ENCODE data around the gene GPC2.
"Not testable (repeated sequence)": the region's sequence is repeated elsewhere in the genome, so short reads cannot be mapped to it uniquely, and the experiment has no call there.

GPC2 gene

DNA sequence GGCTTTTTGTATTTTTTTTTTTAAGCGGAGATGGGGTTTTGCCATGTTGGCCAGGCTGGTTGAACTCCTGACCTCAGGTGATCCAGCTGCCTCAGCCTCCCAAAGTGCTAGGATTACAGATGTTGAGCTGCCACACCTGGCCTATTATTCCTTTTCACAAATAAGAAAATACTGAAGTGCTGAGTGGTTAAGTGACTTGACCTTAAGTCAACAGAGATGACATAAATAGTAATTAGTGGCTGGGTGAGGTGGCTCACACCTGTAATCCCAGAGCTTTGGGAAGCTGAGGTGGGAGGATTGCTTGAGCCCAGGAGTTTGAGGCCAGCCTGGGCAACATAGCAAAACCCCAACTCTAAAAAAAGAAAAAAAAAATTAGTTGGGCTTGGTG, 47.0 kb downstream of the GPC2 start:
- peaks cover 12% of the 10 kb centered on the region for H3K4me1 ChIP-seq (ENCODE audit: control insufficient read depth, insufficient read depth, low read length, unreplicated experiment)
- H3K27ac ChIP-seq (ENCODE audit: low read depth, low read length); H3K36me3 ChIP-seq (ENCODE audit: insufficient read depth, low read length): not testable (repeated sequence)

DNA sequence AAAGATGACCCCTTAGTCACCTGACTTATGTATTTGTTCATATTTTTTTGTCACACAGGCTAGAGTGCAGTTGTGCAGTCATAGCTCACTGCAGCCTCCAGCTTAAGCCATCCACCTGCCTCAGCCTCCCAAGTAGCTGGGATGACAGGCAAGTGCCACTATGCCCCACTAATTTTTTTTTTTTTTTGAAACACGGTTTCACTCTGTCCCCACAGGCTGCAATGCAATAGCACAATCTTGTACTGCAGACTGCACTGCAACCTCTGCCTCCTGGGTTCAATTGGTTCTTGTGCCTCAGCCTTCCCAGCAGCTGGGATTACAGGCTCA, 48.6 kb downstream of the GPC2 start:
- peaks cover 12% of the 10 kb centered on the region for H3K4me1 ChIP-seq (ENCODE audit: control insufficient read depth, insufficient read depth, low read length, unreplicated experiment)
- no peaks in the 10 kb centered on the region for H3K27me3 ChIP-seq (ENCODE audit: insufficient read depth, low read length)
- H3K79me2 ChIP-seq (ENCODE audit: control insufficient read depth, insufficient read depth, low read length, unreplicated experiment), result peaks cover 5% of the 10 kb centered on the region
- H3K4me3 ChIP-seq (ENCODE audit: low read depth, low read length), result no peak overlapping the region; the same call in 1 of the 2 replicates
- H3K27ac ChIP-seq (ENCODE audit: low read depth, low read length), result no peak overlapping the region
- H3K36me3 ChIP-seq (ENCODE audit: insufficient read depth, low read length), result no peaks in the 10 kb centered on the region
- no peak overlapping the region for H2AFZ ChIP-seq (ENCODE audit: low read length, unreplicated experiment)

More for the DNA sequence above, 47.0 kb downstream of the GPC2 start:
- not testable (repeated sequence) for H3K79me2 ChIP-seq (ENCODE audit: control insufficient read depth, insufficient read depth, low read length, unreplicated experiment); H3K4me3 ChIP-seq (ENCODE audit: low read depth, low read length); H2AFZ ChIP-seq (ENCODE audit: low read length, unreplicated experiment); H3K27me3 ChIP-seq (ENCODE audit: insufficient read depth, low read length)

DNA sequence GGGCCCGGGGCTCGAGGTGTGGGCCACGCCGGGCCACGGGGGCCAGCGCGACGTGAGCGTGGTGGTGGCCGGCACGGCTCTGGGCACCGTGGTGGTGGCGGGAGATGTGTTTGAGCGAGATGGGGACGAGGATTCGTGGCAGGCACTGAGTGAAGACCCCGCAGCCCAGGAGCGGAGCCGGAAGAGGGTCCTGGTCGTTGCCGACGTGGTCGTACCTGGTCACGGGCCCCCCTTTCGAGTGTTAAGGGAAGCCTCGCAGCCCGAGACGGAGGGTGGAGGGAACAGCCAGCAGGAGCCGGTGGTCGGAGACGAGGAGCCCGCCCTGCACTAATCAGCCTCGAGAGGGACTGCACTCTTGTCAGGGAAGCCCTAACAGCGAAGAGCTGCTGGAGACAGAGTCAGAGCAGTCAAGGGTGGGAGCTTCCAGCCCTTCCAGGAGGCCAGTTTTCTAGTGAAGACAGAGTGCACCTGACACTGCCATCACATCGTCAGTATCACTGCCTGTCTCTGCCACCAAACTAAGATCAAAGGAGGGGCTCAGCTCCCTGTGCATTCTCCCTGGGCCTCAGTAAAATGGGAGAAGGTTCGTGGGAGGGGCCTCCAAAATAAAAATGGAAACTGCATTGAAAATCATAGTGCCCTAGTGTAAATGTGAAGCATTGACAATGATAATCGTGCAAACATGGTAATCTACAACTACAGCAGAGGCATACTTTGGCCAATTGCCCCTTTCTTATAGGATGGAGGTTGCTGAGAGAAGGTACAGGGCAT, 49.1 kb downstream of the GPC2 start:
- peaks cover 12% of the 10 kb centered on the region for H3K4me1 ChIP-seq (ENCODE audit: control insufficient read depth, insufficient read depth, low read length, unreplicated experiment)
- peaks cover 5% of the 10 kb centered on the region for H3K79me2 ChIP-seq (ENCODE audit: control insufficient read depth, insufficient read depth, low read length, unreplicated experiment)
- peak overlapping the region; percentile 83 for H2AFZ ChIP-seq (ENCODE audit: low read length, unreplicated experiment)
- H3K27me3 ChIP-seq (ENCODE audit: insufficient read depth, low read length), result no peaks in the 10 kb centered on the region
- H3K4me3 ChIP-seq (ENCODE audit: low read depth, low read length), result peak overlapping the region; percentile 85
- no peaks in the 10 kb centered on the region for H3K36me3 ChIP-seq (ENCODE audit: insufficient read depth, low read length)
- no peak overlapping the region for H3K27ac ChIP-seq (ENCODE audit: low read depth, low read length)

DNA sequence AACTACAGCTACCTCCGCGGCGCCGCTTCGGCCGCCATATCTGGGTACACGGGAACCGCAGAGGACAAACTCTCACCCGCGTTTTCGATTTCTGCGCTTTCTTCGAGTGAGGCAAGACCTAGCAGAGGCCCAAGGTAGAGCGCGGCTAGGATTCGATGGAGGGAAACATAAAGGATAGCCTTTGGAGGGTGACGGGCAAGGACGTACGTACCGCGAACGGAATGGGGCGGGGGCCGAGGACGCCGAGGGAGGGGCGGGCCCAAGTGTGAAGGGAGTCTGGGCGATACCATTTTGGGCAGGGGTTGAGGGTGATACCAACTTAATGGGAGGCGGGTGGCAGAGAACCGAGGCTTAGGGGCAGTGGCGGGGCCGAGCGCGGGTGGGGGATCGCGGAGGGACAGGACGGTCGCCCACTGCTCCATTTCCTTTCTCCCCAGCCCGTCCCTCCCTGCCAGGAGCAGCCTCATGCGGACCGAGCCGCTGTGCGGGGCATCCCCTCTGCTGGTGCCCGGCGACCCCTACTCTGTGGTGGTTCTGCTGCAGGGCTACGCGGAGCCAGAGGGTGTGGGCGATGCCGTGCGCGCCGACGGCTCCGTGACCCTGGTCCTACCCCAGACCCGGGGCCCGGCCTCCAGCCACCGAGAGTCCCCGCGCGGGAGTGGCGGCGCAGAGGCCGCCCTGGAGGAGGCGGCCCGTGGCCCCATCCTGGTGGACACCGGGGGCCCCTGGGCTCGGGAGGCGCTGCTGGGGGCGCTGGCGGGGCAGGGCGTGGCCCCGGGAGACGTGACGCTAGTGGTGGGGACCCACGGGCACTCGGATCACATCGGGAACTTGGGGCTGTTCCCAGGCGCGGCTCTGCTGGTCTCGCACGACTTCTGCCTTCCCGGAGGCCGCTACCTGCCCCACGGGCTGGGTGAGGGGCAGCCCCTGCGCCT, 50.0 kb downstream of the GPC2 start, which contains the start of gene MBLAC1:
TSS of gene MBLAC1 (plus strand) at position 37 of the 935 bp plus-strand sequence. CDS start at position 466, 429 bp downstream.
- H2AFZ ChIP-seq (ENCODE audit: low read length, unreplicated experiment), result peak within 1 kb of the TSS; percentile 83
- H3K79me2 ChIP-seq (ENCODE audit: control insufficient read depth, insufficient read depth, low read length, unreplicated experiment), result peaks cover 5% of the 10 kb centered on the region
- peaks cover 12% of the 10 kb centered on the region for H3K4me1 ChIP-seq (ENCODE audit: control insufficient read depth, insufficient read depth, low read length, unreplicated experiment)
- peak within 1 kb of the TSS; percentile 85 for H3K4me3 ChIP-seq (ENCODE audit: low read depth, low read length)
- H3K36me3 ChIP-seq (ENCODE audit: insufficient read depth, low read length), result no peaks in the 10 kb centered on the region
- H3K27ac ChIP-seq (ENCODE audit: low read depth, low read length), result peak within 1 kb of the TSS; percentile 92
- H3K27me3 ChIP-seq (ENCODE audit: insufficient read depth, low read length), result no peaks in the 10 kb centered on the region

DNA sequence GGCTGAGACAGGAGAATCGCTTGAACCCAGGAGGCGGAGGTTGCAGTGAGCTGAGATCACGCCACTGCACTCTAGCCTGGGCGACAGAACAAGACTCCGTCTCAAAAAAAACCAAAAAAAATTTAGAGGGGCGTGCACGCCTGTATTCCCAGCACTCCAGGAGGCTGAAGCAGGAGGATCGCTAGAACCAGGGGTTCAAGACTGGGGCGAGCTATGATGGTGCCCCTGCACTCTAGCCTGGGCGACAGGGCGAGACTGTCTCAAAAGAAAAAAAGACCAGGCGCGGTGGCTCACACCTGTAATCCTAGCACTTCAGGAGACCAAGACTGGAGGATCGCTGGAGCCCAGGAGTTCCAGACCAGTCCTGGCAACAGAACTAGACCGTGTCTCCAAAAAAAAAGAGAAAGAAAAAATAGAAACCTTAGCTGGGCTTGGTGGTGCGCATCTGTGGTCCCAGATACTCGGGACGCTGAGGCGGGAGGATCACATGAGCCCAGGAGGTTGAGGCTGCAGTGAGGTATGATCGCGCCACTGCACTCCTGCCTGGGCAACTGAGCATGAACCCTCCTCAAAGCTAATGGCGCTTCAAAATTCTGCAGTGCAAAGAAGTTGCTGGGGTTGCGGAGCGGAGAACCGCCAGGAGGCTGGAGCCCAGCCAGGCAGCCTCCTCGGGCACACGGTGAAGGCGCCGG, 50.8 kb downstream of the GPC2 start:
- peak overlapping the region; percentile 92 for H3K27ac ChIP-seq (ENCODE audit: low read depth, low read length)
- no peaks in the 10 kb centered on the region for H3K27me3 ChIP-seq (ENCODE audit: insufficient read depth, low read length)
- peak overlapping the region; percentile 85 for H3K4me3 ChIP-seq (ENCODE audit: low read depth, low read length)
- H3K4me1 ChIP-seq (ENCODE audit: control insufficient read depth, insufficient read depth, low read length, unreplicated experiment), result peaks cover 12% of the 10 kb centered on the region
- H3K36me3 ChIP-seq (ENCODE audit: insufficient read depth, low read length), result no peaks in the 10 kb centered on the region
- peaks cover 5% of the 10 kb centered on the region for H3K79me2 ChIP-seq (ENCODE audit: control insufficient read depth, insufficient read depth, low read length, unreplicated experiment)
- peak overlapping the region; percentile 64 for H2AFZ ChIP-seq (ENCODE audit: low read length, unreplicated experiment)

DNA sequence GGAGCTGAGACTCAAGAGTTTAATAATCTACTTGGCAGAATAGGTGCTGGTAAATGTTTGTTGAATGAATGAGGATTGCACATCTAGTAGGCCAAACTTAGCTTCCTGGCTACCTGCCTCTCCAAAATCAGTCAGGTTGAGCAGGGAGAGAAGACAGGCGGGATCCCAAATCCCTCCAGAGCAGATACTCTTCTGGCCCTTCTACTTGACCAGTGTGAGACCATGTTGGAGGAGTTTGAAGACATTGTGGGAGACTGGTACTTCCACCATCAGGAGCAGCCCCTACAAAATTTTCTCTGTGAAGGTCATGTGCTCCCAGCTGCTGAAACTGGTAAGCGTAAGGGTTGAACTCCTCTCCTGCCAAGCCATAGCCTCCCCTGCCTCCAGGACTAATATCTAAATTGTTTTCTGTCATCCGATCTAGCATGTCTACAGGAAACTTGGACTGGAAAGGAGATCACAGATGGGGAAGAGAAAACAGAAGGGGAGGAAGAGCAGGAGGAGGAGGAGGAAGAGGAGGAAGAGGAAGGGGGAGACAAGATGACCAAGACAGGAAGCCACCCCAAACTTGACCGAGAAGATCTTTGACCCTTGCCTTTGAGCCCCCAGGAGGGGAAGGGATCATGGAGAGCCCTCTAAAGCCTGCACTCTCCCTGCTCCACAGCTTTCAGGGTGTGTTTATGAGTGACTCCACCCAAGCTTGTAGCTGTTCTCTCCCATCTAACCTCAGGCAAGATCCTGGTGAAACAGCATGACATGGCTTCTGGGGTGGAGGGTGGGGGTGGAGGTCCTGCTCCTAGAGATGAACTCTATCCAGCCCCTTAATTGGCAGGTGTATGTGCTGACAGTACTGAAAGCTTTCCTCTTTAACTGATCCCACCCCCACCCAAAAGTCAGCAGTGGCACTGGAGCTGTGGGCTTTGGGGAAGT, 52.6 kb downstream of the GPC2 start:
- H3K79me2 ChIP-seq (ENCODE audit: control insufficient read depth, insufficient read depth, low read length, unreplicated experiment), result peaks cover 8% of the 10 kb centered on the region
- peaks cover 16% of the 10 kb centered on the region for H3K4me1 ChIP-seq (ENCODE audit: control insufficient read depth, insufficient read depth, low read length, unreplicated experiment)
- H3K36me3 ChIP-seq (ENCODE audit: insufficient read depth, low read length), result no peaks in the 10 kb centered on the region
- H2AFZ ChIP-seq (ENCODE audit: low read length, unreplicated experiment), result no peak overlapping the region
- no peak overlapping the region for H3K27ac ChIP-seq (ENCODE audit: low read depth, low read length)
- no peak overlapping the region for H3K4me3 ChIP-seq (ENCODE audit: low read depth, low read length)
- no peaks in the 10 kb centered on the region for H3K27me3 ChIP-seq (ENCODE audit: insufficient read depth, low read length)

DNA sequence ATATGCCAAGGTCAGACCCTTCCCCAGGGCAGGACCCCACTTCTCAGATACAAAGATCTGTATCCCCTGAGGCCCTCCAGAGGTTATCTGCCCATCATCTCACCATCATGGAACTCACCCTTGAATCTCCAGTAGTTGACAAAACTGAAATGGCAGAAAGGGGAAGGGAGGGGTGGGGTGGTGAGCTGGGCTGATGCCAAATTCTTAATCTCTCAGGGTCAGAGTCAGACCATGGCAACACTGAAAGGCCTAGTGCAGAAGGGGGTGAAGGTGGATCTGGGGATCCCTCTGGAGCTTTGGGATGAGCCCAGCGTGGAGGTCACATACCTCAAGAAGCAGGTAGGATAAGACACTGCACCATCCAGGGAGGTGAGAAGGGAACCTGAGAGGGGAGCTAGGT, 54.6 kb downstream of the GPC2 start:
- H3K27ac ChIP-seq (ENCODE audit: low read depth, low read length), result no peak overlapping the region
- peaks cover 12% of the 10 kb centered on the region for H3K4me1 ChIP-seq (ENCODE audit: control insufficient read depth, insufficient read depth, low read length, unreplicated experiment)
- no peak overlapping the region for H2AFZ ChIP-seq (ENCODE audit: low read length, unreplicated experiment)
- no peaks in the 10 kb centered on the region for H3K27me3 ChIP-seq (ENCODE audit: insufficient read depth, low read length)
- peaks cover 16% of the 10 kb centered on the region for H3K79me2 ChIP-seq (ENCODE audit: control insufficient read depth, insufficient read depth, low read length, unreplicated experiment)
- no peaks in the 10 kb centered on the region for H3K36me3 ChIP-seq (ENCODE audit: insufficient read depth, low read length)
- no peak overlapping the region for H3K4me3 ChIP-seq (ENCODE audit: low read depth, low read length)

DNA sequence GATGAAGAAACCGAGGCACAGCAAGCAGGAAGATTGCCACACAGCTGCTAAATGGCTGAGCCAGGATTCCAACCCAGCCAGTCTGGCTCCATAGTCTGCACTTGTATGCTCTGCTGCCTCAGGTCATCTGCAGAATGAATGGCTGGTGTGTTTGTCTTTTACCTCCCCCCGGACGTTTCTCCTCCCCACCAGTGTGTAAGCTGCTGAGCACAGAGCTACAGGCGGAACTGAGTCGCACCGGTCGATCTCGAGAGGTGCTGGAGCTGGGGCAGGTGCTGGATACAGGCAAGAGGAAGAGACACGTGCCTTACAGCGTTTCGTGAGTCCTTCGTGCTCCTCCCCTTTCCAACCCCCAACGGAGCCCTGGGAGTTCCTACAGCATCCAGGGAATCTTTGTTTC, 55.1 kb downstream of the GPC2 start:
- H3K4me3 ChIP-seq (ENCODE audit: low read depth, low read length), result no peak overlapping the region
- H3K27ac ChIP-seq (ENCODE audit: low read depth, low read length), result no peak overlapping the region
- no peaks in the 10 kb centered on the region for H3K36me3 ChIP-seq (ENCODE audit: insufficient read depth, low read length)
- no peak overlapping the region for H2AFZ ChIP-seq (ENCODE audit: low read length, unreplicated experiment)
- peaks cover 16% of the 10 kb centered on the region for H3K79me2 ChIP-seq (ENCODE audit: control insufficient read depth, insufficient read depth, low read length, unreplicated experiment)
- H3K4me1 ChIP-seq (ENCODE audit: control insufficient read depth, insufficient read depth, low read length, unreplicated experiment), result peaks cover 12% of the 10 kb centered on the region
- no peaks in the 10 kb centered on the region for H3K27me3 ChIP-seq (ENCODE audit: insufficient read depth, low read length)

DNA sequence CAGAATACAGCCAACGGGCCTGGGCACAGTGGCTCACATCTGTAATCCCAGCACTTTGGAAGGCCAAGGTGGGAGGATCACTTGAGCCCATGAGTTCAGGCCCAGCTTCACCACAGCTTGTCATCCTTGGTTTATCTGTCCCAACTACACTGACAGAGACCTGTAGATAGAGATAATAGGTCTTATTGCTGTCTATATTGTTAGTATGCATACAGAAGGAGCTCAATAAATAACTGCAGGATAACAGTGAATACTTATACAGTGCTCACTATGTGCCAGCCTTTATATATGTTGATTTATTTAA, 56.5 kb downstream of the GPC2 start:
- H3K27me3 ChIP-seq (ENCODE audit: insufficient read depth, low read length), result no peaks in the 10 kb centered on the region
- no peak overlapping the region for H2AFZ ChIP-seq (ENCODE audit: low read length, unreplicated experiment)
- peaks cover 10% of the 10 kb centered on the region for H3K79me2 ChIP-seq (ENCODE audit: control insufficient read depth, insufficient read depth, low read length, unreplicated experiment)
- no peaks in the 10 kb centered on the region for H3K36me3 ChIP-seq (ENCODE audit: insufficient read depth, low read length)
- H3K4me3 ChIP-seq (ENCODE audit: low read depth, low read length), result peak overlapping the region; percentile 89
- peaks cover 11% of the 10 kb centered on the region for H3K4me1 ChIP-seq (ENCODE audit: control insufficient read depth, insufficient read depth, low read length, unreplicated experiment)
- no peak overlapping the region for H3K27ac ChIP-seq (ENCODE audit: low read depth, low read length)
